HUES64 (cell line): Measurements from ENCODE around the gene TMEM178B.

ENCODE experiments used
- H3K27ac ChIP-seq: 2 replicates; pipeline ENCODE4 v1.7.0; 2013; ENCODE audit warnings: low read depth, low read length, inconsistent platforms
- H3K27me3 ChIP-seq: 2 replicates; pipeline ENCODE4 v1.6.1; 2013; ENCODE audit warnings: mild to moderate bottlenecking, low read length; ENCODE audit not compliant: insufficient read depth
- H3K36me3 ChIP-seq: 2 replicates; pipeline ENCODE4 v1.6.1; 2013; ENCODE audit warnings: mild to moderate bottlenecking, low read length; ENCODE audit not compliant: insufficient read depth
- H3K4me1 ChIP-seq: 2 replicates; pipeline ENCODE4 v1.6.1; 2013; ENCODE audit warnings: mild to moderate bottlenecking, low read length, moderate library complexity; ENCODE audit not compliant: insufficient read depth
- H3K4me3 ChIP-seq: 2 replicates; pipeline ENCODE4 v1.5.1; 2013; ENCODE audit warnings: mild to moderate bottlenecking, low read length, moderate library complexity
- H3K9ac ChIP-seq: 2 replicates; pipeline ENCODE4 v1.6.1; 2013; ENCODE audit warnings: mild to moderate bottlenecking, low read depth, low read length
- H3K9me3 ChIP-seq: 2 replicates; pipeline ENCODE4 v1.6.1; 2013; ENCODE audit warnings: low read depth, low read length; ENCODE audit not compliant: insufficient read depth
- WGBS: fragments of 150-250, 120-280 bp; methylation state at CpG from one replicate; pipeline ENCODE4 v1.1.7; 2013; ENCODE audit warnings: missing lambda C conversion rate; 5-methylcytosine and 5-hydroxymethylcytosine counted together

TMEM178B gene

GRCh38 chr7:141477865-141478264 lies 404.0 kb downstream of the TMEM178B start:
- Histone ChIP-seq H3K36me3 (no peaks in the 10 kb centered on the region), H3K4me3 (no peak overlapping the region), H3K9ac (no peak overlapping the region), H3K27ac (no peak overlapping the region), H3K27me3 (no peaks in the 10 kb centered on the region), H3K4me1 (peaks cover 8% of the 10 kb centered on the region; the same call in 1 of the 2 replicates), H3K9me3 (no peaks in the 10 kb centered on the region)
- WGBS: 95% methylated on average over 4 of the region's 4 CpGs

GRCh38 chr7:141478845-141479244 lies 405.0 kb downstream of the TMEM178B start:
- Histone ChIP-seq H3K27me3 (no peaks in the 10 kb centered on the region), H3K27ac (no peak overlapping the region), H3K9me3 (no peaks in the 10 kb centered on the region), H3K4me3 (no peak overlapping the region), H3K4me1 (peaks cover 8% of the 10 kb centered on the region; the same call in 1 of the 2 replicates), H3K36me3 (no peaks in the 10 kb centered on the region), H3K9ac (no peak overlapping the region)
- 96% methylated on average over 4 of the region's 4 CpGs for WGBS

DNA sequence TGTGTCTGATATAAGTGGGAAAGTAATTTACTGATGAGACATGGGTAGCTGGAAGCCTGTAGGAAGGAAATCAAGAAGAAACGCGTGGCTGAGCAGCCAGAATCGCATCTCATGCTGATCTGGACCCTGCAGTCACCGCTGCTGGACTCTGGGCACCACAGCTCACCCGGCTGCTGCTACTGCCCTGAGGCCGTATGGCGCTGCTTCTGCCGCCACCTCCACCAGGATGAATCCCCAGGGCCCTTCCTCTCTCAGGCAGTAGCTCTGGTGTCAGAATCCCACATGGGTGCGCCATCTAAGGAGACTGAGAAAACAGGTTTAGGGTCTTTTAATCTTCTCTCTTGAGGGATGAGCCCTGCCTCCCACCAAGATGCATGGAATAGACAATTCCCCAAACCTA lies 407.1 kb downstream of the TMEM178B start:
- H3K27me3 ChIP-seq: no peaks in the 10 kb centered on the region
- H3K4me3 ChIP-seq: no peak overlapping the region
- no peak overlapping the region for H3K27ac ChIP-seq
- H3K36me3 ChIP-seq: no peaks in the 10 kb centered on the region
- H3K9ac ChIP-seq: no peak overlapping the region
- H3K4me1 ChIP-seq: peaks cover 8% of the 10 kb centered on the region; the same call in 1 of the 2 replicates
- no peaks in the 10 kb centered on the region for H3K9me3 ChIP-seq
- WGBS: 89% methylated on average over 9 of the region's 9 CpGs

DNA sequence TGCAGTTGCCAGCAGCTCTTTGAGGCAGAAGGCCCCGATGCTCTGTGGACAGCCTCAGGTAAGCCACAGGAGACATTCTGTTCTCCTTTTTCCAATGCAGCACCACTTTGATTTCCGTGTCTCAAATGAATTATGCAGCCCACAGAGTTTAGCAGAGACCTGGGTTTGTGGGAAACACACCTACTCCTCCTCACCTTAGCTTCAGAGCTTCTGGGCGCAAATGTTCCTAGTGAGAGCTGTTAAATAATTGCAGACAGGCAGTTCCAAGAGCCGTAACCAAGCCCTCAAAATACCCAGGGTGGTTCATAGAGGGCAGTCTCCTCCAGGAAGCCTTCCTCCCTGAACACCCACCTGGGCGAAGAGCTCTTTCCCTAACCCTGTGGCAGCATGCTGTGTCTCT lies 408.1 kb downstream of the TMEM178B start:
- Histone ChIP-seq H3K27ac (no peak overlapping the region), H3K4me1 (peaks cover 8% of the 10 kb centered on the region; the same call in 1 of the 2 replicates), H3K9me3 (no peaks in the 10 kb centered on the region), H3K9ac (no peak overlapping the region), H3K4me3 (no peak overlapping the region), H3K27me3 (no peaks in the 10 kb centered on the region), H3K36me3 (no peaks in the 10 kb centered on the region)
- WGBS: 92% methylated on average over 5 of the region's 5 CpGs

DNA sequence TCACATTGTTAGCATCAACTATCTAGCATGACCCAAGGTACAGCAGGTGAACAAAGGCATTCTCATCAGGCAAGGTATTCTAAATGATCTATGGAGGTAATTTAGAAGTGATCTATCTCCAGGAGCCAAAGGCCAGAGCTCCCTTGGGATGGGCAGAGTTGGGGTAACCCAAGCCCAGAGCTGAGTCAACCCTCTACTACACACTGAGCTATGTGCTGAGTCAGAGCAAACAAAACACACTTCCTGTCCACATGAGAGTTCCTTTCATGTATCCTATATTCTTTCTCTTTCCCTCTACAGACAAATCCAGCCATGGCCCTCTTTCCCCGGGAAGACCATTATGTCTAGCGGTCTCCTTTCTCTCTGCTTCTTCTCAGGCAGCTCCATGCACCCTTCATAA lies 409.2 kb downstream of the TMEM178B start:
- Histone ChIP-seq H3K36me3 (no peaks in the 10 kb centered on the region), H3K9me3 (no peaks in the 10 kb centered on the region), H3K27ac (no peak overlapping the region), H3K9ac (no peak overlapping the region), H3K4me1 (peaks cover 8% of the 10 kb centered on the region; the same call in 1 of the 2 replicates), H3K4me3 (no peak overlapping the region), H3K27me3 (no peaks in the 10 kb centered on the region)
- WGBS: 100% methylated on average over 2 of the region's 2 CpGs

DNA sequence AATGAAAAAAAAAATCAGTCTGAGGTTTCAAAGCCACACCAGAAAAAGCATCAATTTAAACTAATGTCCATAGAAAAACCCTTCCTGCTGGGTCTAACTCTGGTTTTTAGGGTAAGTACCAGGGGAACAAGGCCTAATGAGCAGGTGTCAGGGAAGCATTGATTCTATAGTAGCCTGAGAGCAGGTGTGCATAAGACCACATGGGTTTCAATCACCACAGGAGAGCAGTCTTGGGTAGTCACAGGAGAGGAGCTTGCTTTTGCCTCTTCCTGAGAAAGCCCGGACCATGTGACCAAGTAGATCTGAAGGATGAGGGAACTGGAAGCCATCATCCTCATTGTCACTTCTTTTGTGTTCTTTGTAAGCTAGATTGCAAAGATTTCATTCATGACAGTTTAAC lies 411.0 kb downstream of the TMEM178B start:
- peaks cover 8% of the 10 kb centered on the region; the same call in 1 of the 2 replicates for H3K4me1 ChIP-seq
- H3K27ac ChIP-seq: no peak overlapping the region
- H3K4me3 ChIP-seq: no peak overlapping the region
- no peaks in the 10 kb centered on the region for H3K9me3 ChIP-seq
- H3K27me3 ChIP-seq: no peaks in the 10 kb centered on the region
- 85% methylated on average over 1 of the region's 1 CpG for WGBS
- H3K36me3 ChIP-seq: no peaks in the 10 kb centered on the region
- H3K9ac ChIP-seq: no peak overlapping the region

GRCh38 chr7:141486959-141487358 lies 413.1 kb downstream of the TMEM178B start:
- no peak overlapping the region for H3K4me3 ChIP-seq
- H3K27ac ChIP-seq: no peak overlapping the region
- no peaks in the 10 kb centered on the region for H3K27me3 ChIP-seq
- no peaks in the 10 kb centered on the region for H3K9me3 ChIP-seq
- H3K4me1 ChIP-seq: peaks cover 10% of the 10 kb centered on the region
- H3K9ac ChIP-seq: no peak overlapping the region
- WGBS: 86% methylated on average over 3 of the region's 3 CpGs
- no peaks in the 10 kb centered on the region for H3K36me3 ChIP-seq

DNA sequence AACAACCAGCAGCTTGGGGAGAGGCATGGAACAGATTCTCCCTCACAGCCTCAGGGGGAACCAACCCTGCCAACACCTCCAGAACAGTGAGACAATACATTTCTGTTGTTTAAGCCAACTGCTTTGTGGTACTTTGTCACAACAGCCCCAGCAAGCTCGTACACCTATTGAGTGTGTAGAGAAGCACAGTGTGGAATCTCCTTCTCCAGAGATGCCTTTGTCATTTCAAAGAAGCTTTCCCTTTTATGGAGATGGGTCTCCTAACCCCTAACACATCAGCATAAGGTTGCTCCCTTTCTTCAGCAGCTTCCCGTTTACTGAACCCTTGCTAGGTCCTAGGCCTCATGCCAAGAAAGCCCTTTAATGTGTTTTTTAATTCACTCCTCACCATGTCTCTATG lies 416.6 kb downstream of the TMEM178B start:
- Histone ChIP-seq H3K36me3 (no peaks in the 10 kb centered on the region), H3K27ac (peak overlapping the region; percentile 39; the same call in 1 of the 2 replicates), H3K9ac (no peak overlapping the region), H3K4me3 (no peak overlapping the region), H3K27me3 (no peaks in the 10 kb centered on the region), H3K4me1 (peaks cover 10% of the 10 kb centered on the region), H3K9me3 (no peaks in the 10 kb centered on the region)
- 42% methylated on average over 2 of the region's 2 CpGs for WGBS

DNA sequence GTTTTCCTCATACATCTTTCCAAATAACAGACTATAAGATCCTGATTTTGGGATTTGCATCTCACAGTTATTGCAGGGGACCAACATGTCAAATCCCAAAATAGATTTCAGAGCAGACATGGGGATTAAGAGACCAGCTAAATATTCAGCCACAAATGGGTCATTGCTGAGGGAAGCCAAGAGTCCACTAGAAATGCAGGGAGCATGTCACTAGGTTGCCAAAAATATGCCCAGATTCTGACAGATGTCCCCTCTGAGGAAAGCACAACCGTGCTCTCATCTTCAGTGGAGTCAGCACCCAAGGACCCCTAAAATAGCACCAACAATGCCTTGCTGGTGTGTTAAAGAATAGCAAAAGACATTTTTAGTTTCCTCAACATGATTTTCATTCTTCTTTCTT lies 421.2 kb downstream of the TMEM178B start:
- Histone ChIP-seq H3K9ac (no peak overlapping the region), H3K27me3 (no peaks in the 10 kb centered on the region), H3K4me1 (peaks cover 15% of the 10 kb centered on the region), H3K27ac (no peak overlapping the region), H3K9me3 (no peaks in the 10 kb centered on the region), H3K36me3 (no peaks in the 10 kb centered on the region), H3K4me3 (no peak overlapping the region)
- 91% methylated on average over 1 of the region's 1 CpG for WGBS

DNA sequence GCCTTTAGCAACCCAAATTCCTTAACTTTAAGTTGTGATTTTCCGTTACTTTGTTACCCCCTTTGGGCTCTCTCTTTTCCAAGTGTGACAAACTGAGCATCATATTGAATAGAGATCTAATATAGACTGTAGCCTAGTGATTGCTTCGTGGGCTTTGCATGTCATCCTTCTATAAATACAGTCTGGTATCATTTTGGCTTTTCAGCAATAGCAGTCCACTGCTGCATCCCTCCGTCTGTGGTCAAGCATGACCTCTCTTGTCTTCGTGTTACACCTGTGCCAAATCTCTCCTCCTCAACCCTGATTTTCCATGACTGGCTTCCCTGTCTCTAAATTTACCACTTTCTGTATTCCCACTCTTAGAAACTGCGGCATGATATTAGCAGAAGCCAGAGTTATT lies 423.5 kb downstream of the TMEM178B start:
- H3K9ac ChIP-seq: no peak overlapping the region

DNA sequence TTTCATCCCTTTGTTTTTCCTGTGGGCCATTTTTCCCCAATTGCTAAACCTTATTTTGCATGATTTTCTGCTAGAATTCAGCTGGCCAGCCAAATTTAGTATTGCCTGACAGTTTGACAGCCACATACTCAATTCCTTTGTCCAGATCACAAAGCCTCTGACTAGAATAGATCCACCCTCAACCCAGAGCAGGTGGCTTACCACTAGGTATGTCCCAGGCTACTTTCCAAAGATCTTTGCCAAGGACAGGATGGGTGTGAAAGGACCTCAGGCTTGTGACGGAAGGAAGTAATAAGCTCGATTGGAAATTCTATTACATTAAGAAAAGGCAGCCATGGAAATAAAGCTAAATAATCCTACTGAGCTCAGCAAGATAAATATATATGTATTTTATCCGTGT lies 426.7 kb downstream of the TMEM178B start:
- WGBS: 97% methylated on average over 3 of the region's 3 CpGs
- no peak overlapping the region for H3K27ac ChIP-seq
- no peak overlapping the region for H3K4me3 ChIP-seq
- H3K27me3 ChIP-seq: no peaks in the 10 kb centered on the region
- H3K9ac ChIP-seq: no peak overlapping the region
- no peaks in the 10 kb centered on the region for H3K9me3 ChIP-seq
- no peaks in the 10 kb centered on the region for H3K36me3 ChIP-seq
- peaks cover 7% of the 10 kb centered on the region; the same call in 1 of the 2 replicates for H3K4me1 ChIP-seq

More for the DNA sequence above, 423.5 kb downstream of the TMEM178B start:
- 94% methylated on average over 5 of the region's 5 CpGs for WGBS
- Histone ChIP-seq H3K27me3 (no peaks in the 10 kb centered on the region), H3K9me3 (no peaks in the 10 kb centered on the region), H3K27ac (no peak overlapping the region), H3K36me3 (no peaks in the 10 kb centered on the region), H3K4me3 (no peak overlapping the region), H3K4me1 (peaks cover 7% of the 10 kb centered on the region; the same call in 1 of the 2 replicates)

DNA sequence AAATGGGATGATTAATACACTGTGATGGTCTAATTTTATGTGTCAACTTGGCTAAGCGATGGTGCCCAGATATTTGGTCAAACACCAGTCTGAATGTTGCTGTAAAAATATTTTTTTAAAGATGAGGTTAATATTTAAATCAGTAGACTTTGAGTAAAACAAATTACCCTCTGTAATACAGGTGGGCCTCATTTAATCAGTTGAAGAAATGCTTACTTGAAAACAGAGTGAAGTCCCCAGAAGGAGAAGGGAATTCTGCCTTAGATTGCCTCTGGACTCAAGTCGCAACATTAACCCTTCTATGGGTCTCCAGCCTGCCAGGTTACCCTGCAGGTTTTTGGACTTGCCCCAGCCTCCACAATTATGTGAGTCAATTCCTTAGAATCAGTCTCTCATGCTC lies 427.6 kb downstream of the TMEM178B start:
- H3K4me3 ChIP-seq: no peak overlapping the region
- no peak overlapping the region for H3K27ac ChIP-seq
- peaks cover 7% of the 10 kb centered on the region; the same call in 1 of the 2 replicates for H3K4me1 ChIP-seq
- 96% methylated on average over 2 of the region's 2 CpGs for WGBS
- no peaks in the 10 kb centered on the region for H3K27me3 ChIP-seq
- H3K9me3 ChIP-seq: no peaks in the 10 kb centered on the region
- H3K9ac ChIP-seq: no peak overlapping the region
- no peaks in the 10 kb centered on the region for H3K36me3 ChIP-seq
